ENCODE results near the gene APOBEC3A. TPM values are rescaled to one million over a fixed set of nuclear protein-coding genes. Genes with fewer than 3 reads are reported as not detected.
"Not testable (repeated sequence)": the region's sequence is repeated elsewhere in the genome, so short reads cannot be mapped to it uniquely, and the experiment has no call there.

The APOBEC3A gene
- total RNA-seq, 1 experiment from 2014 or later, result not detected

DNA sequence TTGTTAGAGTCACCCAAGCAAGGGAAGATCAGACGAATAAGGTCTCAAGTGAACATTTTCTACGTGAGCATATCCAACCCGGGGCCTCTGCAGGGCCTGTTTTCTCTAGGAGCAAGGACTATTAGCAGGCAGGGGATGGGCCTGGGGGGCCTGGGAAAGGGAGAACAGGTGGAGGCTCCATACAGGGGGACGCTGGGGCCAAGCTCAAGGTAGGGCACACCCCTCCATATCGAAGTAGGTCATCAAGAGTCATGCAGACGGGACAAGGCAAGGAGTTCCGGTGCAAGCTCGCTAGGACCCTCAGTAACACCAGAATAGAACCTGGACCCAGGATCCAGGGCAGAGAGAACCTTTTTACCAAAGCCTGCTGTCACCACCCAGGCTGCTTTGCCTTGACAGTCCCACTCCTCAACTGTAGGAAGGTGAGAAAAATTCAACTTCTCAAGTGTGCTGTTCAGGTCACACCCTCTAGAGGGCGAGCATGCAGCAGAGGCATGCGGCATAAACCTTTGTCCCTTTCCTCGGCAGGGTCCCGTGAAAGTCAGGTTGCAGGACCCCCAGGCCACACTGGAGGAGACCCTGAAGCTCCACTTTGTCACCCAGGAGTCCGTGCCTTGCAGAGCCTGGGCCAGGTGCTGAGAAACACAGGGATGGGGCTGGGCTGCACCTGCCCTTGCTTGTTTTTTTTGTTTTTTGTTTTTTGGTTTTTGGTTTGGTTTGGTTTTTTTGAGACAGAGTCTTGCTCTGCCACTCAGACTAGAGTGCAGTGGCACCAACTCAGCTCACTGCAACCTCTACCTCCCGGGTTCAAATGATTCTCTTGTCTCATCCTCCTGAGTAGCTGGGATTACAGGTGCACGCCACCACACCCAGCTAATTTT is 16.1 kb downstream of the APOBEC3A start:
- Histone ChIP-seq H2AFZ (peak overlapping the region; percentile 56; the same call in 1 of the 2 replicates), H4K20me1 (ENCODE audit: insufficient read depth) (no peaks in the 10 kb centered on the region), H3K27me3 (ENCODE audit: insufficient read depth, low read depth) (no peaks in the 10 kb centered on the region), H3K4me1 (replicated peaks; ENCODE audit: insufficient read depth) (no peaks in the 10 kb centered on the region), H3K4me3 (no peak overlapping the region), H3K4me2 (peak overlapping the region; percentile 63), H3K27ac (no peak overlapping the region), H3F3A (ENCODE audit: insufficient read depth, low read depth) (no peaks in the 10 kb centered on the region; the same call in 1 of the 2 replicates), H3K9me3 (ENCODE audit: insufficient read depth, low read depth) (no peaks in the 10 kb centered on the region), H3K9me2 (ENCODE audit: insufficient read depth) (no peaks in the 10 kb centered on the region), H3K79me2 (ENCODE audit: low read depth) (no peaks in the 10 kb centered on the region), H3K36me3 (ENCODE audit: low read depth) (no peaks in the 10 kb centered on the region)
- no TSS peak for BruUV-seq (replicated peaks)
- TF ChIP-seq EZH2 (IDR thresholded peaks at IDR 0.05; ENCODE audit: low read depth), result no peak
- TF ChIP-seq, protein P1, sequence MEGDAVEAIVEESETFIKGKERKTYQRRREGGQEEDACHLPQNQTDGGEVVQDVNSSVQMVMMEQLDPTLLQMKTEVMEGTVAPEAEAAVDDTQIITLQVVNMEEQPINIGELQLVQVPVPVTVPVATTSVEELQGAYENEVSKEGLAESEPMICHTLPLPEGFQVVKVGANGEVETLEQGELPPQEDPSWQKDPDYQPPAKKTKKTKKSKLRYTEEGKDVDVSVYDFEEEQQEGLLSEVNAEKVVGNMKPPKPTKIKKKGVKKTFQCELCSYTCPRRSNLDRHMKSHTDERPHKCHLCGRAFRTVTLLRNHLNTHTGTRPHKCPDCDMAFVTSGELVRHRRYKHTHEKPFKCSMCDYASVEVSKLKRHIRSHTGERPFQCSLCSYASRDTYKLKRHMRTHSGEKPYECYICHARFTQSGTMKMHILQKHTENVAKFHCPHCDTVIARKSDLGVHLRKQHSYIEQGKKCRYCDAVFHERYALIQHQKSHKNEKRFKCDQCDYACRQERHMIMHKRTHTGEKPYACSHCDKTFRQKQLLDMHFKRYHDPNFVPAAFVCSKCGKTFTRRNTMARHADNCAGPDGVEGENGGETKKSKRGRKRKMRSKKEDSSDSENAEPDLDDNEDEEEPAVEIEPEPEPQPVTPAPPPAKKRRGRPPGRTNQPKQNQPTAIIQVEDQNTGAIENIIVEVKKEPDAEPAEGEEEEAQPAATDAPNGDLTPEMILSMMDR (conservative IDR thresholded peaks at IDR 0.05), result peak; percentile 99
- peak in 1 of 2 experiments; percentile 42 for DNase-seq
- ChIA-PET POLR2A (ENCODE audit: unreplicated experiment) (interaction anchor here (0.7 kb wide), 1 partner anchor 1070 kb away, joined by 8 read pairs; no protein-coding TSS in a partner anchor), CTCF (interaction anchor here (0.6 to 1.1 kb wide), 3 partner anchors 9 to 380 kb away, joined by 4 to 8 read pairs (median 4); partner anchors contain the start of gene APOBEC3B)
- intact Hi-C loops (cut with micrococcal nuclease; ENCODE audit: unreplicated experiment), result loop anchor here (1.0 kb wide), 1 partner anchor 30 kb away; no protein-coding TSS in a partner anchor

DNA sequence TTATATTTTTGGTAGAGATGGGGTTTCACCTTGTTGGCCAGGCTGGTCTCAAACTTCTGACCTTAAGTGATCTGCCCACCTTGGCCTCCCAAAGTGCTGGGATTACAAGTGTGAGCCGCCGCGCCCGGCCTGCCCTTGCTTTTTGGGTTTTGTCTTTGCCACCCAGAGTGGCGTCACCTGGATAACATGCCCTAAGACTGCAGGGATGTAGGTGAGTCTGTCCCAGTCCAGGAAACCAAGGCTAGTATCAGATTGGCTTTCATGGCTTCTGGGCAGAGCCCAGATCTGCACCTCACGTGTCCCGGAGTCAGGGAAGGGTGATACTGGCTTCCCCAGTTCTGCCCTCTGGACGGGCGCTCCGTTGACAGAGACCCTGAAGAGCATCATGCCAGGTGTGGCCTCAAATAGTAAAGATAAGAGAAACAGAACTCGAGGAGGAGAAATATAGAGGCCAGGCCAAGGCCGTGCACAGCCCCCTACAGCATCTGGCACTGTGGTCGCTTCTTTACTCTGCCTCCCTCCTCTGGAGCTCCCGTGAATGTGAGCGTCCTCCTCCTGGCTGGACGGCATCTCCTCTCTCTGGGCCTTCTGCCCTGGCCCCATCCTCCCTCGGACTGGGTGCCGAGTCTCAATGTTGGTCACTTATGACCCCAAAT is 16.9 kb downstream of the APOBEC3A start:
- H3K4me3 ChIP-seq, result no peak overlapping the region
- no peak overlapping the region for H2AFZ ChIP-seq
- H4K20me1 ChIP-seq (ENCODE audit: insufficient read depth), result no peaks in the 10 kb centered on the region
- H3K9me2 ChIP-seq (ENCODE audit: insufficient read depth), result no peaks in the 10 kb centered on the region
- ChIA-PET POLR2A (ENCODE audit: unreplicated experiment) (no interaction called here), CTCF (interaction anchor here (0.6 to 1.0 kb wide), 3 partner anchors 8 to 379 kb away, joined by 3 to 4 read pairs (median 4); partner anchors contain the start of gene APOBEC3B)
- no peaks in the 10 kb centered on the region for H3K36me3 ChIP-seq (ENCODE audit: low read depth)
- no peaks in the 10 kb centered on the region for H3K9me3 ChIP-seq (ENCODE audit: insufficient read depth, low read depth)
- H3K27me3 ChIP-seq (ENCODE audit: insufficient read depth, low read depth), result no peaks in the 10 kb centered on the region
- TF ChIP-seq, protein P1 (conservative IDR thresholded peaks at IDR 0.05), result no peak
- TF ChIP-seq EZH2 (IDR thresholded peaks at IDR 0.05; ENCODE audit: low read depth), result no peak
- peaks cover 2% of the 10 kb centered on the region; the same call in 1 of the 2 replicates for H3F3A ChIP-seq (ENCODE audit: insufficient read depth, low read depth)
- no peaks in the 10 kb centered on the region for H3K79me2 ChIP-seq (ENCODE audit: low read depth)
- intact Hi-C loops (cut with micrococcal nuclease; ENCODE audit: unreplicated experiment), result no loop called here
- H3K4me2 ChIP-seq, result no peak overlapping the region
- no TSS peak for BruUV-seq (replicated peaks)
- no peaks in the 10 kb centered on the region for H3K4me1 ChIP-seq (replicated peaks; ENCODE audit: insufficient read depth)
- DNase-seq, result no peak
- no peak overlapping the region for H3K27ac ChIP-seq

DNA sequence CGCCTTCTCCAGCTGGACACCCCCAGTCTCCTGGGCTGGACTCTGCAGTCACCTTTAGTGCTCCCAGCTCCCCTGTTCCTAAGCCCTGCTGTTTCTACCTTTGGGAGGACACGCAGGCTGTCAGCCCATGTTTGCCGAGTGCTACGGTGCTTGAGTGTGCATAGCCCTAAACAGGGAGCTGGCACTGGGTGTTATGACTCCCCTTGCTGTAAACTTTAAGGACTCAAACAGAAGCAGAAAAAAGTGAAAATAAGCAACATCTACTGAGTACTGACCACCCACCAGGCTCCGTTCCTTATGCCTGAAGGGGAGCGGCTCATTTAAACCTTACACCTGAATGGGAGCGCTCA is 17.4 kb downstream of the APOBEC3A start:
- no peaks in the 10 kb centered on the region for H4K20me1 ChIP-seq (ENCODE audit: insufficient read depth)
- no peaks in the 10 kb centered on the region for H3K36me3 ChIP-seq (ENCODE audit: low read depth)
- H3K79me2 ChIP-seq (ENCODE audit: low read depth), result no peaks in the 10 kb centered on the region
- no peak overlapping the region for H2AFZ ChIP-seq
- H3K4me1 ChIP-seq (replicated peaks; ENCODE audit: insufficient read depth), result no peaks in the 10 kb centered on the region
- H3K4me3 ChIP-seq, result no peak overlapping the region
- no peaks in the 10 kb centered on the region for H3K27me3 ChIP-seq (ENCODE audit: insufficient read depth, low read depth)
- BruUV-seq (replicated peaks), result no TSS peak
- intact Hi-C loops (cut with micrococcal nuclease; ENCODE audit: unreplicated experiment), result no loop called here
- TF ChIP-seq EZH2 (IDR thresholded peaks at IDR 0.05; ENCODE audit: low read depth), result no peak
- TF ChIP-seq, protein P1 (conservative IDR thresholded peaks at IDR 0.05), result no peak
- POLR2A ChIA-PET (ENCODE audit: unreplicated experiment), result no interaction called here
- peaks cover 2% of the 10 kb centered on the region; the same call in 1 of the 2 replicates for H3F3A ChIP-seq (ENCODE audit: insufficient read depth, low read depth)
- CTCF ChIA-PET, result interaction anchor here (0.6 kb wide), 1 partner anchor 47 kb away, joined by 3 read pairs; no protein-coding TSS in a partner anchor
- no peak overlapping the region for H3K4me2 ChIP-seq
- no peak for DNase-seq
- H3K9me3 ChIP-seq (ENCODE audit: insufficient read depth, low read depth), result no peaks in the 10 kb centered on the region
- H3K9me2 ChIP-seq (ENCODE audit: insufficient read depth), result no peaks in the 10 kb centered on the region
- no peak overlapping the region for H3K27ac ChIP-seq

DNA sequence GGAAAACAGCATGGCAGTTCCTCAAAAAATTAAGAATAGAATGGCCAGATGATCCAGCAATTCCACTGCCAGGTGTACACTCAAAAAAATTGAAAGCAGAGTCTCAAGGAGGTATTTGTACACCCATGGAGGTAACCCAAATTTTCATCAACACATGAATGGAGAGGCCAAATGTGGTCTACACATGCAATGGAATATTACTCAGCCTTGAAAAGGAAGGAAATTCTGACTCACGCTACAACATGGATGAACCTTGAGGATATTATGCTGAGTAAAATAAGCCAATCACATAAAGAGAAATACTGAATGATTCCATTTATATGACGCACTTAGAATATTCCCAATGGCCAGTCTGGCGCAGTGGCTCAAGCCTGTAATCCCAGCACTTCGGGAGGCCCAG is 19.9 kb downstream of the APOBEC3A start:
- BruUV-seq (replicated peaks); H3K36me3 ChIP-seq (ENCODE audit: low read depth); H3K27me3 ChIP-seq (ENCODE audit: insufficient read depth, low read depth); H2AFZ ChIP-seq; H4K20me1 ChIP-seq (ENCODE audit: insufficient read depth); H3K9me3 ChIP-seq (ENCODE audit: insufficient read depth, low read depth); CTCF ChIA-PET; H3K4me3 ChIP-seq; DNase-seq; POLR2A ChIA-PET (ENCODE audit: unreplicated experiment); H3K4me2 ChIP-seq; H3K27ac ChIP-seq; H3K9me2 ChIP-seq (ENCODE audit: insufficient read depth); intact Hi-C loops (cut with micrococcal nuclease; ENCODE audit: unreplicated experiment); H3K79me2 ChIP-seq (ENCODE audit: low read depth); H3K4me1 ChIP-seq (replicated peaks; ENCODE audit: insufficient read depth): not testable (repeated sequence)
- H3F3A ChIP-seq (ENCODE audit: insufficient read depth, low read depth), result peaks cover 15% of the 10 kb centered on the region

All from PC-9 (cell line).